ENCODE measurements around the gene SMPD3.

SMPD3 gene

DNA sequence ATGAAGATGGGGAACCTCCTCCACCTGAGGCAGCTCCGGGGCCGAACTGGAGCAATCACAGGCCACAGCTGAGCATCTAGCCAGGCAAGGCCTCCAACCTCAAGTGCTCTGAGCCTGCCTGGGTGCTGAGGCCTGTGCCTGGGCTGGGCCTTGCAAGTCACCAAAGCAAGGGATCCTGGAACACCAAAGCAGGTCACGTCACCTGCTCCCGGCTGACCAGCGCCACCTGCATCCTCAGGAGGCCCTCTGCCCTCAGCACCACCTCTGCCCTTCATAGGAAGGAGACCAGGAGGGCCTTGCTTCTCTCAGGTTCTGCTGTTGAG is 68.0 kb downstream of the SMPD3 start:
- H3K9me3 Mint-ChIP-seq, result no peaks in the 10 kb centered on the region

DNA sequence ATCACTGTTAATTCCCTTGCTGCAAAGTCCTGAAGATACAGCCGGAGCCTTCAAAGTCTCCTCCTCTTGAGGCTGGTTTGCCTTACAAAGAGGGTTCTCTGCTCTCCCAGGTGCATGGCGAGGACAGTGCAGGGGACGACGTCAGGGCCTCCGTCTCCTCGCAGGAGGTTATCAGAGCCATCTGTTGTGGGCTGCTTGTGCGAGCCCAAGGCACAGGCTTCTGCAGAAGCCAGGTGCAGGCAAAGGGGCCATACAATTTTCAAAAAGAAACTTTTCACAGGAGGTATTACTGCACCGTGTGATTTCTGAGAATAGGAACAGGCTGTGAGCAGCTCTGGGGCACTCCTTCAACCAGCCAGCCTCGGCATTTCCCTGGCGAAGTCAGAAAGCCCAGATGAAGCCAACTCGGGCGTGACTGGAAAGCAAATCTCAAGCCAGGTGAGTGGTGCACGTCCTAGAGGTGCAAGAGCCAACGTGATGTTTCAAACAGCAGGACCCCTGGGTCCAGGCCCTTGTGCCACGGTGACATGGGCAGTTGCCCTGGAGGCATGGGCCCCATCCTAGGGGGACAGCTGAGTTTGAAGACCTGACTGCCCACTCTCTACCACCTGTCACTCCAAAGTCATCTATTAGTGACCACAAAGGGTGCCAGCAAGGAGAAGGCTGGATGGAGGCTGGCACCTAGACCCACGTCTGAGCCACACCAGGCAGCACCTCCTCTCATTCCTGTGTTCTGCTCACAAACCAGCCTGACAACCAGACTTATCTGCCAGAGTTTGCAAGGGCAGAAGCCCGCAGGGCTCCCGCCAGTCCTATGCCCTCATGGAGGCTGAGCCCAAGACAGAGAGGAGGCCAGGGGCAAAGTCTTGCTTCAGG is 68.6 kb downstream of the SMPD3 start:
- H3K27ac Mint-ChIP-seq, result peak overlapping the region; percentile 31
- H3K9me3 Mint-ChIP-seq, result no peaks in the 10 kb centered on the region
- no peaks in the 10 kb centered on the region for H3K36me3 Mint-ChIP-seq (ENCODE audit: low read depth)
- peaks cover 45% of the 10 kb centered on the region for H3K27me3 Mint-ChIP-seq (ENCODE audit: low read depth)
- H3K4me1 Mint-ChIP-seq (ENCODE audit: low read depth), result peaks cover 10% of the 10 kb centered on the region
- H3K4me3 Mint-ChIP-seq, result no peak overlapping the region

More for the DNA sequence above, 68.0 kb downstream of the SMPD3 start:
- Mint-ChIP-seq H3K36me3 (ENCODE audit: low read depth) (no peaks in the 10 kb centered on the region), H3K4me3 (no peak overlapping the region), H3K4me1 (ENCODE audit: low read depth) (peaks cover 10% of the 10 kb centered on the region), H3K27me3 (ENCODE audit: low read depth) (peaks cover 46% of the 10 kb centered on the region), H3K27ac (no peak overlapping the region)

DNA sequence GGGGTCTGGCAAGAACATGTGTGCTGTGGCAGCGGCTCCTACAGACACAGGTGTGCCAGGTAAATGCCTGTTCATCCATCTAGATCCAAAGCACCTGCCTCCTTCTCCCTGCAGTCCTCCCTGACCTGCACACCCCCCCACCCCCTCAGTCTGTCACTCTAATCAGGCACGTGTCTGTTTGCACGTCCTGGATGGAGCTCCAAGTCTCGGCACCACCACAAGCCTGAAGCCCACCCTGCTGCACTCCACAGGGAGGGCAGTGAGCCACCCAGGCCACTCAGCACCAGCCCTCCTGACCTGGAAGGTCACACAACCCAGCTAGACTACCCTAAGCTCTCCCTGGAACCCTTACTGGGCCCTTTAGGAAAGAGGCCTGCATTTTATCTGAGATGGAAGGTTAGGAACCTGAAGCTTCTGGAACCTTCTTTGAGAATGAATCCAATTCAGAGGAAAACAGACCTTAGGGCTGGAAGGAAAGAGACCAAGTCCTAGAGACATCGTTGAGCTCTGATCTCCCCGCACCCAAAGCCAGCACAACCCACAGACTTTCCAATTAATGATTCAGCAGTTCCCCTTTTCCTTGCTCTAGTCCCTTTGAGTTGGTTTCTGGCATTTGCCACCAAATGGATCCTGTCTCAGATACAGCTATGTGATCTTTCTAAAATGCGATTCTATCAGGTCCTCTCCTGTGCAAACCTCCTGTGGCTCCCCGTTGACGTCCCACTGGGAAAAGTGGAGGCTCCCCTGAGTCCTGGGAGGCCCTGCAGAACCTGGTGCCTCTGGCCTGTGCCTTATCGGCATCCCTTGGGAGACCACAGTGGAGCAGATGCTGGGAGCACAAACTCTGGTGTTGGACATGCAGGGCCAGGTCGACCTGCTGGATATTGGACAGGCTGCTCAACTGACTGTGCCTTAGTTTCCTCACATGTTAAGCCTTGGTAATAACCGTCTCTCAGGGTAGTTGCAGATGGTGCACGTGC is 69.6 kb downstream of the SMPD3 start:
- no peak overlapping the region for H3K27ac Mint-ChIP-seq
- no peaks in the 10 kb centered on the region for H3K9me3 Mint-ChIP-seq
- H3K36me3 Mint-ChIP-seq (ENCODE audit: low read depth), result no peaks in the 10 kb centered on the region
- no peak overlapping the region for H3K4me3 Mint-ChIP-seq
- H3K27me3 Mint-ChIP-seq (ENCODE audit: low read depth), result peaks cover 44% of the 10 kb centered on the region
- peaks cover 10% of the 10 kb centered on the region for H3K4me1 Mint-ChIP-seq (ENCODE audit: low read depth)

DNA sequence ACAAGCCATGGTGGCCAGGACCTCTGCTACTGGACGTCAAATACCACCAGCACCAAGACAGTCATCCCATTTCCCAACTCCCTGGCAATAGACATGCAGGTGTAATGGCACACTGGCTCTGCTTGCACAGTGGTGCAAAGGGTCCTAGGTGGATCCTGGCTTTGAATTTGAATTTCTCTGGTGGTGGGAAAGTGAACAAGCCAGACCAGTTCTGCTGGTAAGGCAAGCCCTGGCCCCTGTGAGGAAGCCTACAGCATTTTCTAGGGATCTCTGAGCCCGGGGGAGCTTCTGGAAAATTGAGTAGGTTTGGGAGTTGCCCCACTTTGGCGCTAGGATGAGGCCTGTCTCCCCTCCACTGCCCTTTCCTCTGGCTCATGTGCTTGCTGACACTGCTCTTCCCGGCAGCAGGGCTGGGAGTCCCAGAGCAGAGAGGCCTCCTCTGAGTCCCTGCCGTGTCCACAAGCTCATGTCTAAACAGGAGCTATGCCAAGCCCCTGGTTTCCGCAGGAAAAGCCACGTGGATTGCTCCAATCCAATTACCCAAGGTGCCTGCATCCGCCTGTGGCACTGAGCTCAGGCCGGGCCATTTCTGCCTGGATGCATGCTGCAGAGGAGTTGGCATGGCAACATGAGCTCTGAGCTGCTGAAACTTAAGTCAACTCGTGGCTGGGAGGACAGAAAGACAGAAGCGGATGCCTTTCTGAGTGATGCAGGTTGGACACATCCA is 70.5 kb downstream of the SMPD3 start:
- no peaks in the 10 kb centered on the region for H3K36me3 Mint-ChIP-seq (ENCODE audit: low read depth)
- H3K27ac Mint-ChIP-seq, result no peak overlapping the region
- H3K4me3 Mint-ChIP-seq, result no peak overlapping the region
- H3K4me1 Mint-ChIP-seq (ENCODE audit: low read depth), result peaks cover 10% of the 10 kb centered on the region
- H3K9me3 Mint-ChIP-seq, result no peaks in the 10 kb centered on the region
- peaks cover 53% of the 10 kb centered on the region for H3K27me3 Mint-ChIP-seq (ENCODE audit: low read depth)

DNA sequence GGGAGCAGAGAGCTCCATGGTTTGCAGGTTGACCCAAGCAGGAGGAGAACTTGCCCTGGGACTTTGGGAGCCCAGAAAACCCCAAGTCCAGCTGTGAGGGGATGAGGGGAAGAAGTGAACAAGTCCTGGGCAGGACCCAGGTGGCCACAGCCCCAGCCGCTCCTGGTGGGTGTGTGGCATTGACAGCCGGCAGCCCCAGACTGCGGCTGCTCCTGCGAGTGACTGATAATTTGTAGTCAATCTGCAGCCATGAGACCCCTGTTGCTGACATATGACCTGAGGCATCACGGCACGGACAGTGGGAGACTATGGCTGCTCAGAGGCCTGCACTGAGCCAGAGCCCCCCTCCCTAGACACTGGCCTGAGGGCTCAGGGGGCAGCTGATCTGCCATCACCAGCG is 71.1 kb downstream of the SMPD3 start:
- no peaks in the 10 kb centered on the region for H3K9me3 Mint-ChIP-seq
- no peak overlapping the region for H3K27ac Mint-ChIP-seq
- peaks cover 54% of the 10 kb centered on the region for H3K27me3 Mint-ChIP-seq (ENCODE audit: low read depth)
- H3K36me3 Mint-ChIP-seq (ENCODE audit: low read depth), result no peaks in the 10 kb centered on the region
- peaks cover 10% of the 10 kb centered on the region for H3K4me1 Mint-ChIP-seq (ENCODE audit: low read depth)
- no peak overlapping the region for H3K4me3 Mint-ChIP-seq

DNA sequence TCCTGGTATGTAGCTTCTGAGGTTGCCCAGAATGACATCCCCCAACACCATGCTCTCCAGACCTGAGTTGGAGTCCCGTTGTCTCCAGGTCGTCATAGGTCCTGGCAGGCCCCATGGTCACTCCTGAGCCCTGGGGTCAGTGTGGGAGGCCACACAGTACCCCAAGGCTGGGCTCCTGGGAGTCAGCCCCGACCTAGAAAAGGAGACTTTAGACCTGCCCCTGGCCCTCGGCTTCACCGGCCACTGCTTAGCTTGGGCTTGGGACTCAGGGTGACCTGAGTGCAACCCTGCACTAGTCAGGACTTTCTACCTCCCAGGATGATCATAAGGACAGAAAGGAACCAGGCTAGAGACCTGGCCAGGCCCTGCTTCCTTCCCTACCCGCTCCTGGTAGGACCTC is 71.7 kb downstream of the SMPD3 start:
- peaks cover 10% of the 10 kb centered on the region for H3K4me1 Mint-ChIP-seq (ENCODE audit: low read depth)
- no peaks in the 10 kb centered on the region for H3K9me3 Mint-ChIP-seq
- H3K4me3 Mint-ChIP-seq, result no peak overlapping the region
- H3K36me3 Mint-ChIP-seq (ENCODE audit: low read depth), result no peaks in the 10 kb centered on the region
- H3K27ac Mint-ChIP-seq, result no peak overlapping the region
- H3K27me3 Mint-ChIP-seq (ENCODE audit: low read depth), result peaks cover 54% of the 10 kb centered on the region

DNA sequence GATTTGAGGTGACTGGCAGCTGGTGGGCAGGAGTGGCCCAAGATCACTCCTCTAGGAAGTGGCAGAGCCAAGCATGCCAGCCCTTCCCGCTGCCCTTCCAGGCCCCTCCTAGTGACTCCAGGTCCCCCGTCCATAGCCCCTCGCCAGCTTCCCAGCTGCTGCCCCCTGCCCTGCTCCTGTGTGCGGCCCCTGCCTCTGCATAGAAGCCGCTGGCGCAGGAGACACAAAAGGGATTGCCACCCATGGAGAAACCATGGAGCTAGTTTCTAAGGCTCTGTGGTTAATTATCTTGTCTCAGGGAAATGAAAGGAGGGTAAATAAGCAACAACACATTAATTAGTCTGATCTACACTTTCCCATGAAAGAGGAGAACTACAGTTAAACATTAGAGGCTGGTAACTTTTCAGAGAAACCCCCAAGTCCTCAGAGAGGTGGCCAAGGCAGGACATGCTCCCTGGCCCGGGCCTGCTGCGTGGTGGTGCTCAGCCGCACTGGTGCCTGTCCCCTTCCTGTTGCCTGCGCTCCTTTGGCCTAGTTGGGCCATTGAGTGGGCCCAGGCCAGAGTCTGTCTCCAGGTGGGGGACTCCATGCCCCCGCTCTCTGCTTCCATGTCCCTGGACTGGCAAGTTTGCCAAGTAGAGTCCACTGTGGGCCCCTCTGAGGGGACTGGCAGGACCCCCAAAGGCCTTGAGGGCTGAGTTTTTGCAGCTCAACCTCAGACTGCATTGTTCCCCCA is 72.3 kb downstream of the SMPD3 start:
- Mint-ChIP-seq H3K27ac (no peak overlapping the region), H3K27me3 (ENCODE audit: low read depth) (peaks cover 54% of the 10 kb centered on the region), H3K4me3 (no peak overlapping the region), H3K9me3 (no peaks in the 10 kb centered on the region), H3K36me3 (ENCODE audit: low read depth) (no peaks in the 10 kb centered on the region), H3K4me1 (ENCODE audit: low read depth) (peaks cover 10% of the 10 kb centered on the region)

DNA sequence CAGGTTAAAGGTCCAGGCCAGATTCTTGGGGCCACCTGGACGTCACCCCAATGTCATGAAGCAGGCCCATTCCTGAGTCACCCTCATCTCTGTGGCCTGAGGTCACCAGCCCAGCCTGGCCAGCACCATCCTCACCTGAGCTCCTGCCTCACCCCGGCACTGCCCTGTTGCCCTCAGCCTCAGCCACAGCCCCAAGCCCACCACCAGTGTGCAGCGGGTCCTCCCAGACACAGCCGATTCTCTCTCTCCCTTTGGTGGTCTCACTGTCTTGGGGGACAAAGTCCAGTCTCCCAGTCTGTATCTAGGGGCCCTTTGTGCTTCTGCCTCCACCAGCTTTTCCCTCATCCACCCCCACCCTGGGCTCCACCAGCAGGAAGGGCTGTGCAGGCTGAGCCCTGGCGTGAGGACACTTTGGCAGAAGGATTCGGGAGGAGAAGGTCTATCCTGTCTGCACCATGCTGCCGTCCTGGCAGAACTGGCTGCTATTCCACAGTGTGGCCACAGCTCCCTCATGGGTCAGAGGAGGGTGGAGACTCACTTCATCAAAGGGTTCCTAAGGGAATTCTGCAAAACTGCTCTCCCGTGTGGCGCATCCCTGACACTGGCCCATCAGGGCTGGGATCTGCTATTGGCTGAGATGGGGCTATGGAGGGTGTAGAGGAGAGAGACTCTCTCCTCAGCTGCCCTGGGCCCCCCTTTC is 73.2 kb downstream of the SMPD3 start:
- peaks cover 49% of the 10 kb centered on the region for H3K27me3 Mint-ChIP-seq (ENCODE audit: low read depth)
- H3K27ac Mint-ChIP-seq, result no peak overlapping the region
- H3K4me1 Mint-ChIP-seq (ENCODE audit: low read depth), result peaks cover 18% of the 10 kb centered on the region
- no peak overlapping the region for H3K4me3 Mint-ChIP-seq
- no peaks in the 10 kb centered on the region for H3K36me3 Mint-ChIP-seq (ENCODE audit: low read depth)
- H3K9me3 Mint-ChIP-seq, result no peaks in the 10 kb centered on the region

DNA sequence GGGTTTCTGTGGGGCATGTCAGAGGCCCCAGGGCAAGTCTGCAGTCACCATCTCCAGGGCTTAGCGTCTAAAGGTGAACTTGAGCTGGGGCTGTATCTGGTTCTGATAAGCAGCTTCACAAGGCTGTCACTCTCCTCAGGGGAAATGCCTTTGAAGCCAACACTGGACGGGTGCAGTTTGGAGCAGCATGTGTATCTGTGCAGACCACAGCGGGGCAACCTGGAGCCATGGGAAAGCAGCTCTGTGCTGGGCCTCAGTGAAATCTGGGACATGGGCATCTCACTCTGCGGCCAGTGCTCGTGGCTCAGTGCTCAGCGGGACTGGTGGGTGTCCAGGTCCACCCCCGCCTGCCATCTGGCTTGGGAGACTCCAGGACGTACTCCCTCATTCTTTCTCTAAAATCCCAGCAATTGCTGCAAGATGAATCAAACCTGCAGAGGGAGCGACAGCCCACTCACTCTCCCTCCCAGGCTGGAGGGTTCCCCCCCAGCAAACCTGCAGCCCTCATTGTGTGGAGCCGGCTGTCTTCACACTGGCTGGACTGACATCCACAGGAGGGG is 74.0 kb downstream of the SMPD3 start:
- H3K4me3 Mint-ChIP-seq, result no peak overlapping the region
- H3K27me3 Mint-ChIP-seq (ENCODE audit: low read depth), result peaks cover 46% of the 10 kb centered on the region
- H3K36me3 Mint-ChIP-seq (ENCODE audit: low read depth), result no peaks in the 10 kb centered on the region
- H3K9me3 Mint-ChIP-seq, result no peaks in the 10 kb centered on the region
- H3K4me1 Mint-ChIP-seq (ENCODE audit: low read depth), result peaks cover 21% of the 10 kb centered on the region
- H3K27ac Mint-ChIP-seq, result no peak overlapping the region

DNA sequence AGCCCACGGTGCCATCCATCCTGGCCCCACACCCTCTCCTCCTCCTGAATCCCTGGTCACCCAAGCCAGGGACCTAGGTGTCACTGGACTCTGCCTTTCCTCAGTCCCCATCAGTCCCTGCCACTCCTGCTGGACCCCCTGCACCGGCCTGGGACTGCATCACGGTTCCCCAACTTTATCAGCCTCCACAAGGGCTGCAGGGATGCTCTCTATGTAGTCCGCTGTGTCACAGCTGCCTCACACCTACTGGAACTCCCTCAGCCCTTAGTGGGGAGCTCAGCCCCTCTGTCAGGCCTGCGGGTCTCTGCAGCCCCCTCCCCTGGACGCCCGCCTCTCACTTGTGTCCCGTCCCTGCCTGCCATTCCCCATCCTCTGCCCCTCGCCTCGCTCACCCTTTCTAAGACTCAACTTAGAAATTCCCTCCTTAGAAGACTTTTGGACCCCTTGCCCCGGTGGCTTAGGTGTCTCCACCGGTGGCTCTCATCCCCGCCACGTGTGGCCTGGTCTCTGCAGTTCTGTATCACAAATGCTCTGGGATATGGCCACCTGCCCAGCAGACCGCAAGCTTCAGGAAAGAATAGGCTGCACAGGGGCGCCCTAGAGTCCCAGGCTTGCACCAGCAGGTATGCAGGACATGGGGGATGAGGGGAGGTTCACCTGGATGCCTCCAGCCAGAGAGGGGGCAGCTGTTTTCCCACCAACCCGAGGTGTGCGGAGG is 74.6 kb downstream of the SMPD3 start:
- Mint-ChIP-seq H3K27me3 (ENCODE audit: low read depth) (peaks cover 44% of the 10 kb centered on the region), H3K9me3 (no peaks in the 10 kb centered on the region), H3K4me3 (no peak overlapping the region), H3K4me1 (ENCODE audit: low read depth) (peaks cover 22% of the 10 kb centered on the region), H3K27ac (no peak overlapping the region), H3K36me3 (ENCODE audit: low read depth) (no peaks in the 10 kb centered on the region)

DNA sequence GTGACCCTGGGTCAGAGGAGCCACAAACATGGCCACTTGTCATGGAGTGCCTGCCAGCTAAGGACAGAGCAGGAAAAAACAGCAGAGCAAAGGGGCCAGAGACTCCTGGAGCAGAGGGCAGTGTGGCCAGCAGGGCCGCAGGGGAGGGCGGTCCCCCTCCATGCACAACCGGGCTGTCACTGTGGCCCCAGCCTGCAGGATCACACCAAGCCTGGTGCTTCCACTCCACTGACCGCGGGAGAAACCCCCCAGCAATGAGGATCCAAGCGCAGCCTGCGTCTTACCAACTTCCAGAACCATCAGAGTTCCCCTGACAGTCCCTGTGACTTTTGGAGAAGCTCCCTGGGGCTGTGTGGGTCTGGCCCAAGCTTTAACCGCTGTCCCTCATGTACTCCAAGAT is 75.5 kb downstream of the SMPD3 start:
- peaks cover 49% of the 10 kb centered on the region for H3K27me3 Mint-ChIP-seq (ENCODE audit: low read depth)
- H3K36me3 Mint-ChIP-seq (ENCODE audit: low read depth), result peaks cover 4% of the 10 kb centered on the region
- H3K27ac Mint-ChIP-seq, result no peak overlapping the region
- no peak overlapping the region for H3K4me3 Mint-ChIP-seq
- H3K4me1 Mint-ChIP-seq (ENCODE audit: low read depth), result peaks cover 29% of the 10 kb centered on the region
- H3K9me3 Mint-ChIP-seq, result no peaks in the 10 kb centered on the region

DNA sequence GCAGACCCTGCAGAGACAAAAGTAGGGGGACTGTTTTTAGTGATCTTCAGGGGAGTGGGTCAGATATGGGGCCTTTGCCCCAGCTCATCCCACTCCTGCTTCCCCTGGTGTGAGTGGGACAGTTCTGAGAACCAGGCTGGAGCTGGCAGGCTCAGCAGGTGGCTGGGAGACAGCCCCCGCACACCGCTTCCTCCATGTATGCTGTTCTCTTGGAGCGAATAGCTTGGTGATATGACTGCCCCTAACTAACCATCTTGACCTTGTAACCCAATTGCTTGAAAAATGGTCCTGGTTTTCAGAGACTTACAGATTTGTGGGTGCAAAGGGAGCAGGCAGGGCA is 76.0 kb downstream of the SMPD3 start:
- Mint-ChIP-seq H3K4me3 (no peak overlapping the region), H3K27me3 (ENCODE audit: low read depth) (peaks cover 49% of the 10 kb centered on the region), H3K4me1 (ENCODE audit: low read depth) (peaks cover 32% of the 10 kb centered on the region)

More for the DNA sequence above, 76.0 kb downstream of the SMPD3 start:
- H3K9me3 Mint-ChIP-seq, result no peaks in the 10 kb centered on the region
- H3K27ac Mint-ChIP-seq, result no peak overlapping the region
- peaks cover 4% of the 10 kb centered on the region for H3K36me3 Mint-ChIP-seq (ENCODE audit: low read depth)

All from T-helper 1 cell treated with Interleukin-12 subunit alpha and Interleukin-12 subunit beta and Interleukin-4 antibody, amounts not matched to agents 30 μg/mL and 1 μg/mL, for 36 hours (primary cell).